KMS-11 (cell line): Measurements from ENCODE around the gene GALNTL6.

Experiments used
- H2AFZ ChIP-seq: fragments of 200-600 bp; sonication (generic); 2 replicates; pipeline ENCODE4 v1.6.1; 2016; ENCODE audit warnings: antibody characterized with exemption, mixed run types, low read depth
- H3K27ac ChIP-seq: fragments of 200-600 bp; sonication (generic); 2 replicates; pipeline ENCODE4 v1.6.1; 2016; ENCODE audit warnings: mild to moderate bottlenecking, mixed run types
- H3K27me3 ChIP-seq: fragments of 200-600 bp; sonication (generic); 2 replicates; pipeline ENCODE4 v1.6.1; 2017; ENCODE audit warnings: mild to moderate bottlenecking, low read depth, mixed run types, moderate library complexity; ENCODE audit not compliant: insufficient read depth
- H3K36me3 ChIP-seq: fragments of 200-600 bp; sonication (generic); 2 replicates; pipeline ENCODE4 v1.6.1; 2017; ENCODE audit warnings: mild to moderate bottlenecking, mixed run types; ENCODE audit not compliant: insufficient read depth
- H3K4me1 ChIP-seq: fragments of 200-600 bp; sonication (generic); 2 replicates; pipeline ENCODE4 v1.6.1; 2016; ENCODE audit warnings: mild to moderate bottlenecking, low read depth, mixed run types; ENCODE audit not compliant: poor library complexity, severe bottlenecking
- H3K4me2 ChIP-seq: fragments of 200-600 bp; sonication (generic); 2 replicates; pipeline ENCODE4 v1.7.0; 2016; ENCODE audit warnings: mild to moderate bottlenecking, mixed run types
- H3K4me3 ChIP-seq: fragments of 200-600 bp; sonication (generic); IDR thresholded peaks from 2 replicates; pipeline ENCODE4 v1.6.1; 2017; ENCODE audit warnings: low read depth, low read length, mixed read lengths; ENCODE audit not compliant: insufficient read depth
- H3K79me2 ChIP-seq: fragments of 200-600 bp; sonication (generic); 2 replicates; pipeline ENCODE4 v1.6.1; 2016; ENCODE audit warnings: low read depth, mixed run types; ENCODE audit not compliant: insufficient read depth
- H3K9ac ChIP-seq: fragments of 200-600 bp; sonication (generic); 2 replicates; pipeline ENCODE4 v1.6.1; 2016; ENCODE audit warnings: mild to moderate bottlenecking, mixed run types
- H4K20me1 ChIP-seq: fragments of 200-600 bp; sonication (generic); 2 replicates; pipeline ENCODE4 v1.6.1; 2016; ENCODE audit warnings: mild to moderate bottlenecking, mixed run types; ENCODE audit not compliant: insufficient read depth
- TF ChIP-seq, protein P1 (sequence below): fragments of 200-600 bp; sonication (generic); conservative IDR thresholded peaks from 2 replicates; pipeline ENCODE4 v1.6.1; 2017; ENCODE audit warnings: low read depth, mild to moderate bottlenecking, antibody characterized with exemption, low read length, moderate library complexity, mixed read lengths

Gene GALNTL6

DNA sequence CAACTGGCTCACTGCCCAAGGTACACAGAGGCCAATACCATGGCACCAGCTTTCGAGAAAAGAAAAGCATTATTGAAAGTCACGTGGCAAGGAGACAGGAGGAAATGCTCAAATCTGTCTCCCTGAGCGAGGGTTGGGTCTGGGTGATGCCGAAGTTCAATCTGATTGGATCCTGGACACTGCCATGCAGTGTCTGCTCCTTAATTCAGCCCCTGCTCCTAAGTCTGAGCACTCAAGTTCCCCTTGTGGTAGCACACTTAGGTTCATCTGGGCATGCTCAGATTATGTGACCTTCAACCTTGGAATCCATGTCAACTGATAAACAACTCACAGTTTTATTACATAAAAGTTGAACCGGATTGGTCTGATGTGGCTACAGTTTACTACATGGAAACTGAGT, 842.9 kb downstream of the GALNTL6 start:
- H2AFZ ChIP-seq, result no peak overlapping the region
- TF ChIP-seq, protein P1, sequence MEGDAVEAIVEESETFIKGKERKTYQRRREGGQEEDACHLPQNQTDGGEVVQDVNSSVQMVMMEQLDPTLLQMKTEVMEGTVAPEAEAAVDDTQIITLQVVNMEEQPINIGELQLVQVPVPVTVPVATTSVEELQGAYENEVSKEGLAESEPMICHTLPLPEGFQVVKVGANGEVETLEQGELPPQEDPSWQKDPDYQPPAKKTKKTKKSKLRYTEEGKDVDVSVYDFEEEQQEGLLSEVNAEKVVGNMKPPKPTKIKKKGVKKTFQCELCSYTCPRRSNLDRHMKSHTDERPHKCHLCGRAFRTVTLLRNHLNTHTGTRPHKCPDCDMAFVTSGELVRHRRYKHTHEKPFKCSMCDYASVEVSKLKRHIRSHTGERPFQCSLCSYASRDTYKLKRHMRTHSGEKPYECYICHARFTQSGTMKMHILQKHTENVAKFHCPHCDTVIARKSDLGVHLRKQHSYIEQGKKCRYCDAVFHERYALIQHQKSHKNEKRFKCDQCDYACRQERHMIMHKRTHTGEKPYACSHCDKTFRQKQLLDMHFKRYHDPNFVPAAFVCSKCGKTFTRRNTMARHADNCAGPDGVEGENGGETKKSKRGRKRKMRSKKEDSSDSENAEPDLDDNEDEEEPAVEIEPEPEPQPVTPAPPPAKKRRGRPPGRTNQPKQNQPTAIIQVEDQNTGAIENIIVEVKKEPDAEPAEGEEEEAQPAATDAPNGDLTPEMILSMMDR, result no peak
- no peaks in the 10 kb centered on the region for H4K20me1 ChIP-seq
- no peaks in the 10 kb centered on the region for H3K79me2 ChIP-seq
- no peaks in the 10 kb centered on the region for H3K36me3 ChIP-seq
- H3K4me1 ChIP-seq, result no peaks in the 10 kb centered on the region
- no peaks in the 10 kb centered on the region for H3K27me3 ChIP-seq
- no peak overlapping the region for H3K4me3 ChIP-seq
- H3K4me2 ChIP-seq, result no peak overlapping the region
- no peak overlapping the region for H3K9ac ChIP-seq
- H3K27ac ChIP-seq, result no peak overlapping the region

DNA sequence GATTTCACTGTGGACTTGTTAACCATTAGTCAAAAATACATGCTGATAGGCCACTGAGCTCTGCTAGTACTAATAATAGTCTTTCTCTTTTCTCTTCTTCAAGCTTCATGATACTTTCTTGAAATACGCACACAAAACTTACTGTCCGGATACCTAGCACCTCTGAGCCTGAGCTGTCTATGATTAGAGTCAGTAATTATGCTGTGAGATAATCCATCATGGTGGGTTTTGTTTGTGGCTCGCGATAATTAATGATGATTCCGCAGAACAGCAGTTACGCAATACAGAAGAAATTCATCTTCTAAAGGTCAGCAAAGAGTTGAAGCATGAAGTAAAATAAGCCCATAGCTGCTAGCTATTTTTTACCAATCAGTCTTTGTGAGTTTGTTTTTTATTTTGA, 843.9 kb downstream of the GALNTL6 start:
- no peak overlapping the region for H3K4me2 ChIP-seq
- no peaks in the 10 kb centered on the region for H3K79me2 ChIP-seq
- no peaks in the 10 kb centered on the region for H3K36me3 ChIP-seq
- TF ChIP-seq, protein P1, result no peak
- H2AFZ ChIP-seq, result no peak overlapping the region
- no peak overlapping the region for H3K9ac ChIP-seq
- H3K27ac ChIP-seq, result no peak overlapping the region
- no peak overlapping the region for H3K4me3 ChIP-seq
- no peaks in the 10 kb centered on the region for H3K27me3 ChIP-seq
- no peaks in the 10 kb centered on the region for H3K4me1 ChIP-seq
- H4K20me1 ChIP-seq, result no peaks in the 10 kb centered on the region

DNA sequence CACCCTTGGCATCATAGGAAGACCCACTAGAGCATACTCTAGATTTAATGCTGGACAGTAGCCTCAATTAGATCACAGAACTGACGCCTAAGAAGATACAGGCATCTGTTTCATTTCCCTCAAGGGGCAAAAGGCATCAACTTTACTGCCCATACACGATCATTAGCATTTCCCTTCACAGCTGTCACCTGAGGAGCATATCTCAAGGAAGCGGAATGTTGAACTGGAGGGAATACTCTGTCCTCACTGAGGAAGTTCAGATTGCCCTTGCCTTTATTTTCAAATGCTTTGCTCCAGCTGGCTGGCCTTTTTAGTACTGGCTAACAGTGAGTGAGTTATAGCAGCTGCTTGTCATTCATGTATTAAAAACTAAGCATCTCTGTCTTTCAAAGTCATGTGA, 847.0 kb downstream of the GALNTL6 start:
- Histone ChIP-seq H3K36me3 (no peaks in the 10 kb centered on the region), H4K20me1 (no peaks in the 10 kb centered on the region), H2AFZ (no peak overlapping the region), H3K27me3 (no peaks in the 10 kb centered on the region), H3K4me1 (no peaks in the 10 kb centered on the region), H3K9ac (no peak overlapping the region), H3K4me2 (no peak overlapping the region), H3K79me2 (no peaks in the 10 kb centered on the region), H3K4me3 (no peak overlapping the region), H3K27ac (no peak overlapping the region)
- TF ChIP-seq, protein P1, result no peak

DNA sequence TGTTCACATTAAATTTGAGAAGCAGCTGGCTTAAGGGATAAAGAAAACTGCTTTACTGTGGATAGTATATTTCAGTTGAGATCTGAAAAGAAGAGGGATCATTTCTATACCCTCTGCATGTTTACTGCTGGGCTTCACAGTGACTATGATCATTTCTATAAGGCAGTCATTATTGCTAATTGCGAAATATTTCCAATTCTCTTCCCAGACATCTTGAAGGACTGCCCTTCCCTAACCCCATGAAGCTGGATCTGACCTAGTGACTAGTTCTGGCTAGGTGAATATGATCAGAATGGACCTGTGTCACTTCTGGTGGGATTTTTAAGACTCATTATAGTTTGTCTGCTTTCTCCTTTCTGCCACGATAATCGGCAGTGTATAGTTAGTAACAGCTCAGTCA, 848.9 kb downstream of the GALNTL6 start:
- Histone ChIP-seq H3K4me3 (no peak overlapping the region), H3K4me1 (no peaks in the 10 kb centered on the region), H3K79me2 (no peaks in the 10 kb centered on the region), H3K9ac (no peak overlapping the region), H3K36me3 (no peaks in the 10 kb centered on the region), H3K4me2 (no peak overlapping the region), H3K27ac (no peak overlapping the region), H4K20me1 (no peaks in the 10 kb centered on the region), H3K27me3 (no peaks in the 10 kb centered on the region), H2AFZ (no peak overlapping the region)
- TF ChIP-seq, protein P1, result no peak
